GM19395 (cell line): ENCODE data around the gene CPT1A.

Experiments
- ATAC-seq: cut with Tn5 transposase; IDR thresholded peaks from one replicate; pipeline ENCODE4 v1.9.1; 2021; ENCODE audit warnings: mild to moderate bottlenecking, moderate library complexity; ENCODE audit not compliant: unreplicated experiment

CPT1A gene

DNA sequence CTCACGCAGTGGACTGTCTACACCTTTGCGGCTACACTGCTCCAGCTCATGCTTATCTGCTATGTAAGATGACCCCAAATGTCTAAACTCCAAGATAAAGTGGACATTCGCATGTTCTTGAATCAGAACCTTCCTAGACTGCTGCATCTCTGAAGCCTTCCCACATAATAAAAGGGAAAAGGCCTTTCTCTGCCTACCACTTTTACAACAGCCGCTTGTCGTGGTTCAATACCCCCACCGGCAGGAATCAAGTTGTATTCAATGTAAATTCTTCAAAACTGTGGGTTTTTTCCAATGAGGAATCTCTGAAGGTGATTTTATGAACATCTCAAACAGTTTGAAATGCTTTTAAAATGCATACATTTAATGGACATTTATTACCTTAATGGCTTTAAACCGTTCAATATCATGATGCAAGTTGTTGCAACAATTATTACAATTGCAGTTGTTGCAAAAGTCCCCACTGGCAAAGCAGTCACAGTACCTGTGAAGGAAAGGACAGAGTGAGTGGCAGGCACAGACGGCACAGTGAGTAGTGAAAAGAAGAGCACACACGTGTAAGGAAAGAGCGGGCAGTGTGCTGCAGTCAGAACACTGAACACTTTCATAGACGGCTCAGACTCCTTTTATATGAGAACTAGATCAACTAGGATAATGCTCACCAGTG lies 126.1 kb downstream of the CPT1A start:
- no peak for ATAC-seq

DNA sequence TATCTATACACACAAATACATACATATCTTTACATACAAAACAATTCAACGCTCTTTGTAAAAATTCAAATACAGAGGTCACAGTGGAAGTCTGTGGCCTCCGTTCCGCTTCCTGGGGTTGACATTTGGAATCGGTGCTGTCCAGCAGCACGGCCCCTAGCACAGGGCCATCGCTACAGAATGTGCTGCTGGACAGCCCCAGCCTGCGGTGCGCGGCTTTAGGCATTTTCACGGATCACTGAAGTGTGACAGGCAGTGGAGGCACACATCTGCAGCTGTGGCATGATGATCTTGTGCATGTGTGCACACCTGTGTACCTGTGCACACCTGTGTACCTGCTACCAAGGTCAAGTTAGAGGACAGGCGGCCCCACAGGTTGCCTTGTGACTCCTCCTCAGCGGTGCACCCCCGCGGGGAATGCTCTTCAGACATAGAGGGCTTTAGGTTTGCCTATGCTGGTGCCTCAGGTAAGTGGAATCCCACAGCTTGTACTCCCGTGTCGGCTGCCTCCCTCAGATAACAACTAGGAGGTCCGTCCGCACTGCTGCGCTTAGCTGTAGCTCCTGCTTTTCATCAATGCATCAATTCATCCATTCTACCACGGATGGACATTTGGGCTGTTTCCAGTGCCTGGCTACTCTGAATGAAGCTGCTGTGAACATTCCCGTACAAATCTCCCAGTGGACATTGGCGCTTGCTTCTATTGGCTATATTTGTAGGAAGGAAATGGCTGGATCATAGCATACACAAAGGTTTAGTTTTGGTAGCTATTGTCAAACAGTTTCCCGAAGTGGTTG lies 127.5 kb downstream of the CPT1A start:
- no peak for ATAC-seq

DNA sequence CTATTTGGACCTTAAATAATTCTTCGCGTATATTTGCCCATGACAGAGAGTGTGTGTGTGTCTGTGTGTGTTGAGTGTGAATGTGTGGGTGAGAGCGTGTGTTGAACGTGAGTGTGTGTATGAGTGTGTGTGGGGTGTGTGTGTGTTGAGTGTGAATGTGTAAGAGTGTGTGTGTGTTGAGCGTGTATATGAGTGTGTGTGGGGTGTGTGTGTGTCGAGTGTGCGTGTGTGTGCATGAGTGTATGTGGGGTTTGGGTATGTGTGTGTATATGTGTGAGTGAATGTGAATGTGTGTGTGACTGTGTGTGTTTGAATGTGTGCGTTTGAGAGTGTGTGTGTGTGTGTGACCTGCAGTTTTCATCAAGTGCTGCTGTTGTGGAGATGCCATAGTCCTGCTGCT lies 130.6 kb downstream of the CPT1A start:
- no peak for ATAC-seq

DNA sequence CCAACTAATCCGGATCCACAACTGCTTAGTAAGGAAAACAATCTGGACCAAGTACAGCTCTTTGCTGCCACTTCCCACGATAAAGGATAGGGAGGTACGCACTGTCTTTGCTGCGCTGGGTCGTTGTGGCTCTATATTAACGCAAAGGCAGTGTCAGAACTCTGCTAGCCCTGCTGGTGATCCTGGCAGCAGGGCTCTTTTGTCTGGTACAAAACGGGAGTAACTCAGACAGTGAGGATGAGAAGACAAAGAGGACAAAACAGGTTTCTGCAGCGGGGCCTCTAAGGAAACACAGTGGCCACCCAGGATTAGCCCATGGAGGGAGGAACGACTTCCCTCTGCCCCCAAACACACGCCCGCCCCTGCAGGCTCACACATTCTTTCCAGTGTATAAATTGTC lies 131.3 kb downstream of the CPT1A start:
- no peak for ATAC-seq

DNA sequence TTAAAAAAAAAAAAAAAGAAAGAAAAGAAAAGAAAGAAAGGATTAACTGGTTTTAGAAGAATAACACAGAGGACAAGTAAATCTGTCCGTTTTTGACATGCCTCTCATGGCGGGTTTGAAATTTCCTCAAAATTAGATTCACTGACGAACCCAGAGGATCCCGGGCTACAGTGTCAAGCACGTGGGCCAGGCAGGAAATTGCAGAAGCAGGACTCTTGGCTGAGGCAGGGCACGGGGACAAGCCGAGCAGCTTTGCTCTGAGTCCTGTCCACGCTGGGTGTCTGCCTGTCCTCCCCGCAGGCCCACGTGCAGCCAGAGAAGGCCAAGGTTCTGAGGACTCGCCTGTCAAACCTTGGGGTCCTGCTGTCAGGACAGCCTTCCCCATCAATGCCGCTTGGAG lies 132.7 kb downstream of the CPT1A start:
- no peak for ATAC-seq

DNA sequence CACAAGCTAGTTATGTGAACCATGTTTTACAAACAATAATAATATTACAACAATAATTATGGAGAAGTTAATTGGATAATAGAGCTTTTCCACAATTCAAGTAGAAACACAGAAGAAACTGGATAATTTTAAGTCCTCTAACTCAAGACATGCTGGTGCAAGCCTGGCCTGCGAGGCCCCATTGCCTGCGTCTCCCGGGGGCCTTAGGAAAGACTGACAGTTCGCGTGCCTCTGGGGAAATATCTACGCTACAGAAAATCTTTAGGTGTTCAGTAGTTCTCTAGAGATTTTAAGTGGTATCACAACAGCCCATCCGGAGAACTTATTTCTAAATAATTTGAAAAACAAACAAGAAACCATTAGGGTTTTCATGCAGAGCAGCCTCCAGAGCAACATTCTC lies 134.2 kb downstream of the CPT1A start:
- ATAC-seq = no peak

DNA sequence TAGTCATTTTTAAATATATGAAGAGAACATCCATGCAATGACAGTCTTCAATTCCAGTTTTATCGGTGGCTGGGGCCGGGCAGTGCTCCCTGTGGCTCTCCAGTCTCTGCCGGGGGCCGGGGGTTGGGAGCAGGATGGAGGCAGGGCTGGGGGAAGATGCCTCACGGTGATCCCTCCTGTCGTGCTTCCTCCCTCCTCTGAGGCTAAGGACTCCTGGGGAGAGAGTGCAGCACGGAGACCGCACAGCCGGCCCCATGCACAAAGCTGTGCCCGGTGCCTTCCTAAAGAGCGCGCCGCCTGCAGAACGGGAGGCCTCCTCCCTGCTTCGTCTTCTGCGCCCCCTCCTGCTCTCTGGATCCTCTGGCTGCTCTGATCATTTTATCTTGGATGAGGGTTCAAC lies 136.8 kb downstream of the CPT1A start:
- ATAC-seq = no peak
